HL-60 (cell line): ENCODE results near the gene PTPRU.
A peak's percentile ranks its signal among the peaks of the same experiment; 100 is the strongest.

Experiments used
- DNase-seq, 2 experiments: peaks; one replicate each; pipeline ENCODE4 v3.0.0-alpha.2; 2010 to 2020; ENCODE audit warnings: low read depth in 1 of 2, low spot score in 1 of 2
- H3K27ac ChIP-seq: fragments of 250-450 bp; sonication (Bioruptor Pico); replicated peaks from 2 replicates; pipeline ENCODE4 v1.5.1; 2020; ENCODE audit warnings: mild to moderate bottlenecking, moderate library complexity
- H3K27me3 ChIP-seq: fragments of 250-450 bp; sonication (Bioruptor Pico); 2 replicates; pipeline ENCODE4 v1.5.1; 2021; ENCODE audit warnings: mild to moderate bottlenecking, moderate library complexity; ENCODE audit not compliant: insufficient read depth, poor library complexity, severe bottlenecking
- H3K4me3 ChIP-seq: replicated peaks from 2 replicates; pipeline ENCODE4 v1.5.1; 2011; ENCODE audit warnings: mild to moderate bottlenecking, control low read depth, low read length; ENCODE audit not compliant: insufficient read depth
- CTCF ChIP-seq: IDR thresholded peaks from one replicate; pipeline ENCODE4 v1.5.1; 2011; ENCODE audit warnings: low read length, control low read depth, inconsistent platforms; ENCODE audit not compliant: insufficient read depth
- GABPA ChIP-seq: IDR thresholded peaks from 2 replicates; pipeline ENCODE4 v1.6.1; 2012; ENCODE audit warnings: low read depth
- POLR2AphosphoS5 ChIP-seq: IDR thresholded peaks from 2 replicates; pipeline ENCODE4 v1.6.1; 2012; ENCODE audit warnings: low read depth
- SPI1 ChIP-seq: IDR thresholded peaks from 2 replicates; pipeline ENCODE4 v1.6.1; 2012; ENCODE audit warnings: low read depth, mild to moderate bottlenecking, borderline replicate concordance
- TF ChIP-seq, protein P1 (sequence below): IDR thresholded peaks from 2 replicates; pipeline ENCODE4 v1.6.1; 2012; ENCODE audit warnings: low read depth; ENCODE audit not compliant: insufficient replicate concordance

PTPRU gene

DNA sequence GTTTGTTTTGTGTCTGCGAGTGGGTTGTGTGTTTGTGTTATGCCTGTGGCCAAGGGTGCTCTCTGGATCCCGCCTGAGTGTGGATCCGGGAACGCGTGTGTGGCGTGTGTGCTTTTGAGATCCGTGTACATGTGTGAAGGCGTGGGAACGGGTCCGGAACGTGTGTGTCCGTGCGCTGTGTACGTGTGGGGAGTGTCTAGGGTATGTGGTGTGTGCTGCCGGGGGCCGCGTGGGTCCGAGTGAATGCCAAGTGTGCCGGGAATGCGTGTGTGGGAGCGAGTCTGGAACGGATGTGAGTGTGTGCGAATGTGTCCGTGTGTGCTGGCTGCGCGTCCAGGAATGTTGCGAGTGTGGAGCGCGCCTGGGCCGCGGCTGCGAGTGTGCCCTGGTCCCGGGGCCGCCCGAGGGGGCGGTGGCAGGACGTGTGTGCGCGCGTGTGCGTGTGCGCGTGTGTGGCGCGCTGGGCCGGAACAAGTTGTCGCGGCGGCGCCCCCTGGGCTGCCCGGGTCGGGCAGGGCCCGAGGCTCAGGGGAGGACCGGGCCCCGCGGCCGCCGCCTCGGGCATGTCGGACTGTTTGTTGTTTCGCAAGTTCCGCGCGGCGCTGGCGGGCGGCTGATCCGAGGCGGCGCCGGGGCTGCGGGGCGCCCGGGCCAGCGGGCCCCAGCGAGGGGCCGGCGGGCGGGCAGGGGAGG is 953 bp downstream of the PTPRU start:
- no peak for TF ChIP-seq POLR2AphosphoS5
- TF ChIP-seq, protein P1, sequence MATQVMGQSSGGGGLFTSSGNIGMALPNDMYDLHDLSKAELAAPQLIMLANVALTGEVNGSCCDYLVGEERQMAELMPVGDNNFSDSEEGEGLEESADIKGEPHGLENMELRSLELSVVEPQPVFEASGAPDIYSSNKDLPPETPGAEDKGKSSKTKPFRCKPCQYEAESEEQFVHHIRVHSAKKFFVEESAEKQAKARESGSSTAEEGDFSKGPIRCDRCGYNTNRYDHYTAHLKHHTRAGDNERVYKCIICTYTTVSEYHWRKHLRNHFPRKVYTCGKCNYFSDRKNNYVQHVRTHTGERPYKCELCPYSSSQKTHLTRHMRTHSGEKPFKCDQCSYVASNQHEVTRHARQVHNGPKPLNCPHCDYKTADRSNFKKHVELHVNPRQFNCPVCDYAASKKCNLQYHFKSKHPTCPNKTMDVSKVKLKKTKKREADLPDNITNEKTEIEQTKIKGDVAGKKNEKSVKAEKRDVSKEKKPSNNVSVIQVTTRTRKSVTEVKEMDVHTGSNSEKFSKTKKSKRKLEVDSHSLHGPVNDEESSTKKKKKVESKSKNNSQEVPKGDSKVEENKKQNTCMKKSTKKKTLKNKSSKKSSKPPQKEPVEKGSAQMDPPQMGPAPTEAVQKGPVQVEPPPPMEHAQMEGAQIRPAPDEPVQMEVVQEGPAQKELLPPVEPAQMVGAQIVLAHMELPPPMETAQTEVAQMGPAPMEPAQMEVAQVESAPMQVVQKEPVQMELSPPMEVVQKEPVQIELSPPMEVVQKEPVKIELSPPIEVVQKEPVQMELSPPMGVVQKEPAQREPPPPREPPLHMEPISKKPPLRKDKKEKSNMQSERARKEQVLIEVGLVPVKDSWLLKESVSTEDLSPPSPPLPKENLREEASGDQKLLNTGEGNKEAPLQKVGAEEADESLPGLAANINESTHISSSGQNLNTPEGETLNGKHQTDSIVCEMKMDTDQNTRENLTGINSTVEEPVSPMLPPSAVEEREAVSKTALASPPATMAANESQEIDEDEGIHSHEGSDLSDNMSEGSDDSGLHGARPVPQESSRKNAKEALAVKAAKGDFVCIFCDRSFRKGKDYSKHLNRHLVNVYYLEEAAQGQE, result no peak
- no peak for TF ChIP-seq CTCF
- no peak for TF ChIP-seq GABPA
- TF ChIP-seq SPI1, result no peak
- Histone ChIP-seq H3K27me3 (peaks cover 31% of the 10 kb centered on the region), H3K27ac (no peak overlapping the region), H3K4me3 (peak overlapping the region; percentile 39)
- DNase-seq, result peak; percentile 39 to 55

DNA sequence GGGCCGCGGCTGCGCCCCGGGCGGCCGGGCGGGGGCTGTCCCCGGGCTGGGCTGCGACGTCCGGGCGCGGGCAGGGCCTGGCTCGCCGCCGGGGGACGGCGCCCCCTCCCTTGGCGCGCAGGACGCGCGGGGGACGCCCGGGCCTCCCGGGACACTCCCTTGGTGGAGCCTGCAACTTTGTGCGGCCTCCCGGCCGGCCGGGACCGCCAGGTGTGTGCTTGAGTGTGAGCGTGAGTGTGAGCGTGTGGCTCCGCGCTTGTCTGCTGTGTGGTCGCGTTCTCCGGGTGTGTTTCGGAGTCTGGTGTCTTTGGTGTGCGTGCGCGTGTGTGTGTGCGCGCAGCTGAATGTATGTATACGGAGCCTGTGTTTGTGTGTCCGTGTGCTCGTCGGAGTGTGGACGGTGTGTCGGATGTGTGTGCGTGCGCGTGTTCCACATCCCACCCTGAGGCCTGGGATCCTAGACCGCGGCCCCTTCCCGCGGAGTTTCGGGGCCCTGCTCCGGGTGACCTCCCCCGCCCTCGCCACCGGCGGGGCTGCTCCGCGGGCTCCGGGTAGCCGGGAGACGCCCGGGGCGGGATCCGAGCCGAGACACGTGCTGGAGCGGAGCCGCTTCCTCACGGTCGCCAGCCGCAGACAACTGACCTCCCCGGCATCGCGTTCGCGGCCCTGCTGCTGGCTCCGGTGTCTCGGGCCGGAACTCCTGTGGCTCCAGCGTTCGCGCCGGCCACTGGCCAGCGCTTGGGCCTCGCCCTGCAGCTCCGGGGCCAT is 1.7 kb downstream of the PTPRU start:
- peak overlapping the region; percentile 29 for H3K4me3 ChIP-seq
- DNase-seq, result no peak
- no peak overlapping the region for H3K27ac ChIP-seq
- H3K27me3 ChIP-seq, result peaks cover 31% of the 10 kb centered on the region
- no peak for TF ChIP-seq GABPA
- no peak for TF ChIP-seq SPI1
- TF ChIP-seq, protein P1, result no peak
- TF ChIP-seq POLR2AphosphoS5, result no peak
- TF ChIP-seq CTCF, result no peak

GRCh38 chr1:29238620-29239002 is 2.3 kb downstream of the PTPRU start:
- DNase-seq, result no peak
- no peak overlapping the region for H3K4me3 ChIP-seq
- H3K27ac ChIP-seq, result no peak overlapping the region
- H3K27me3 ChIP-seq, result peaks cover 36% of the 10 kb centered on the region
- no peak for TF ChIP-seq GABPA

DNA sequence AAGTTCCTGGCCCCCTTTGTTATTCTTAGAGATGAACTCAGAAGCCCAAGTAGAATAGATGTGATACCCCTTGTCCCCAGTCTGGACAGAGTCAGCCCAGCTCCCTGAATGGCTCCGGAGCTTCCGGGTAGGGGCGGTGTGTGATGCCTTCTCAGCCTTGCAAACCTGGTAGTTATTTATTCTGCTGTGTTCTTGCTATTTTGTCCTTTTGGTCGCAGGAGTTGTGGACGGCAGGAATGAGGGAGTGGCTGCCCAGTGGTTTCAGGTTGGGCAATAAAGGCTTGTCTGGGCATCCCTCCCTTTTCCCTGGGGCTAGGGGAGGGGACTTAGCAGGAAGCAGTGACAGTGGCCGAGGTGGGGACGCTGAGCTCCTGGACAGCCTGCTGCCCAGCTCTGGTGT is 2.8 kb downstream of the PTPRU start:
- TF ChIP-seq POLR2AphosphoS5 (no peak), CTCF (no peak), GABPA (no peak), SPI1 (no peak)
- TF ChIP-seq, protein P1, result no peak
- H3K27ac ChIP-seq, result no peak overlapping the region
- no peak for DNase-seq
- H3K4me3 ChIP-seq, result no peak overlapping the region
- peaks cover 37% of the 10 kb centered on the region for H3K27me3 ChIP-seq
